CMK (cell line): ENCODE results near the gene AP3B1.
"Not testable (repeated sequence)": the region's sequence is repeated elsewhere in the genome, so short reads cannot be mapped to it uniquely, and the experiment has no call there.

Experiments
- DNase-seq: peaks from one replicate; pipeline ENCODE4 v3.0.0-alpha.2; 2010; ENCODE audit warnings: low read depth

Gene AP3B1

DNA sequence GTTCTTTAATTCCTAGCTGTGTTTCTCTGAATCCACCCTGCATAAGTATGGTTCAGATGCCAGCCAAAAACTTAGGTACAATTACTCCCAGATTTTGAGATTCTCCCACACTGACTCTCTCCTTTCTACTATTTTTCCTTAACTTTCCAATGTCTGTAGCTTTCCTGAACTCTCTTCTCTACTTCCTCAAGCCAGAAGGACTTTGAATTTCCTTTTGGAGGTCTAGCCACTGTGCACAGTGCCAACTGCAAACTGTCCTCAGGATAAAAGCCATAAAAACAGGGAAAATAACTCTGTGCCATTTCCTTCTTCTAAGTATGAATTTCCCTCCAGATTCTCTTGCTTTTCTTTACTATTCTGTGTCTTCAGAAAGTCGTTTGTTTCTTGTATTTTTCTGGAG is 157.2 kb downstream of the AP3B1 start:
- no peak for DNase-seq

GRCh38 chr5:78133423-78133822 is 161.1 kb downstream of the AP3B1 start:
- no peak for DNase-seq

GRCh38 chr5:78132507-78132906 is 162.0 kb downstream of the AP3B1 start:
- DNase-seq, result no peak

- DNase-seq, result no peak
Measured at GRCh38 chr5:78129597-78129996, 164.9 kb downstream of the AP3B1 start.

DNA sequence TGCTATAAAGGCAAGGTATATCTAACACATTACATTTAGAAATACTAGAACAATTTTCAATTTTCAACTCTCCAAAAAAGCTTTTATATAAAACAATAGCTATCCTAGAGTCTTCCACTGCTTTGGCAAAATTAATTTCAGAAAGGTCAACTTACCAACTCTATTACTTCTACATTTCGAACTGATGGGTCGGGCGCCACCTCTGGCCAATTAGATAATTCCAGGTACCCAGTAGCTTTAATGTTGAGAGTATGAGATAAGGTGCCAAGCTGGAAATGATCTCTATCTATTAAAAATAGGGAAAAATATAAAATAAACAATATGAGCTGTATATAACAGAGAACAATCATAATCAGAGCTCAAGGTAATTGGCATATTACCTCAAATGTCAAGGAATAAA is 166.6 kb downstream of the AP3B1 start:
- no peak for DNase-seq

DNA sequence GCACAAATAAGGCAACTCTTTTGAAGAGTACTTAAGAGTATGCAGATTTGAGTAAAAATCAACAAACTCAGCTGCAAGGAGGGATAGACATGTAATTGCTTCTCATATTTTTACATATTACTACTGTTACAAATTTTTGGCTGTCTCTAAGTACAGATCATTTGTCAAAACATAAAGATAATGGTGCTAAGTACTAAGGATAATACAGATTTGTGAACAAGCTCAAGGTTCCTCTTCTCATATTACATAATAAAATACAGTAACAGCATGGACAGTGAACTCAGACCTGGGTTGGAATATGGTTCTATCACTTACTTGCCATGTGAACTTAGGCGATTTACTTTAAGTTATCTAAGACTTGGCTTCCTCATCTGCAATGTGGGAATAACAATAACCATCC is 168.0 kb downstream of the AP3B1 start:
- DNase-seq, result no peak

DNA sequence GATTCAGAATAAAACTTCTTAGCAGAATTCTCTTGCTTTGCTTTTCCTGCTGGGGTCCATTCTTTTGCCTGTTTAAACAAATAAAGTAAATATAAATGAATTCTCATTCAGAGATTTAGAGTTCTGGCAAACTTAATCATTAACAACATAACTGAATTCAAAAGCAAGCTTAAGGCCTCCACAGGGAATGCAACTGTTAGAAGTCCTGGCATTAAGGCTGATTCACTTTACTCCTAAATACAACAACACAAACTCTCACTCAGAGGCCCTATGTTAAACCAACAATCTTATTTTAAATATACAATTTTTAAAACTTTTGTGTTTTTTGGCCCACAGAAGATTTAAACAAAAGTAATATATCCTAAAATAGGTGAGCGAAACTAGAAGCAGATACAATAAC is 178.3 kb downstream of the AP3B1 start:
- DNase-seq, result no peak

- no peak for DNase-seq
Measured at GRCh38 chr5:78113689-78114264, 180.7 kb downstream of the AP3B1 start.

- DNase-seq, result no peak
Measured at GRCh38 chr5:78112931-78113330, 181.6 kb downstream of the AP3B1 start.

- no peak for DNase-seq
Measured at GRCh38 chr5:78109891-78110324, 184.6 kb downstream of the AP3B1 start.

- no peak for DNase-seq
Measured at GRCh38 chr5:78108564-78108963, 185.9 kb downstream of the AP3B1 start.

DNA sequence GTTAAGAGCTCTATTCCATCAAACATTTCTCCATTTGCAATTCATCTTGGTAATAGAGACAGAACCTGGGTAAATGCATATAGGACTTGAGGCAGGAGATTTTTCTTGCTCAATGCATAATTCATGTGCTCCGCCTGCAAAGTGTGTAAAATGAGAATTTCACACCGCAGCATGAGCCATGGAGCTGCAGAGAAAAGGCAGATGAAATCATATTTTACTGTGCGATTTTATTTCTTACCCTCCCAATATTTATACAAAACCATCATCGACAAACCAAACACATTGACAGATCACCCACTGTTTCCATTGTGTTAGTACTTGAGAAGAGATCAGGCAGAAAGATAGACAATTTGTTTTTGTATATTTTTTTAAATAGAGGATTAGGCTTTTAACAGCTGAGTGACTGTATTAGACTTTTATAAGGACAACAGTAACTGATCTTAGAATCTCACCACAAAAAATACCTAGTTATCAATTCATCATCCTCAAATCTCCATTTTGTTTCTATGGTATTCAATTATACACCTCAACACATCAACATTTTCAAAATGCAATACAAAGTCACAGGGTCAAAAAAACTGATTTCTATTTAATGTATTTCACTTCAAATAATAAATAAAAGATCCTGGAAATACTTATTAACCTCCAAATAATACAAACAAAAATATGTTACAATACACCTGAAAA is 191.1 kb downstream of the AP3B1 start:
- no peak for DNase-seq

- DNase-seq, result no peak
Measured at GRCh38 chr5:78102500-78102899, 192.0 kb downstream of the AP3B1 start.

- DNase-seq, result no peak
Measured at GRCh38 chr5:78095125-78095524, 199.4 kb downstream of the AP3B1 start.

GRCh38 chr5:78090002-78090401 is 204.5 kb downstream of the AP3B1 start:
- no peak for DNase-seq

GRCh38 chr5:78078858-78079257 is 215.6 kb downstream of the AP3B1 start:
- no peak for DNase-seq

DNA sequence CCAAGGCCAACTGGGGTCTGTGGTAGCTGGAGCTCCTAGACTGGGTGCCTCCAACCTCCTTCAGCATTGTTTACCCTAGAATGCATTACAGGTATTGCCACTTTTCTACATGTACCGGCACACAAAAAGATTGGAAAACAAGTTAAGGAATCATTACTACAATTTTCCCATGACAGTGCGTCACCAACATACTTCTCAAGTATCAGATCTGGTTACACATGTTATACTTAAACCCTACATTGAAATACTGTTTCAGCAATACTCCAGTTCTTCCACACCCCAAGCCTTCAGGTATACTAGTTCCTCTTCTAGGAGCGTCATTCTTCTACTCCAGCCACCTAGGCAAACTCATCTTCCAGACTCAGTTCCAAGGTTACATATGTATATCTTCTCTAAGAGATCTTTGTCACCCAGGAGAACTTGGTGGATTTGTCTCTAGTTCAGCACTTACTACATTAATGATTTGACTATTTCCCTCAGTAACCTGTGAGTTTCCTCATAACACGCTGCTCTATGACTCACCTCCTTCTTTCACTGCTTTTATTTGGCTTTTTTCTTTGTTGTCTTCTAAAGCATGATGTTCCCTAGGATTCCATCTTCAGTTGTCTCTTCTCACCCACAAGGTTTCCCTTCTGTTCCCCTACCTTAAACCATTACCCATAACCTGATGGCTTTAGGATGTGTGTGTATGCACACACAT is 217.0 kb downstream of the AP3B1 start:
- no peak for DNase-seq

DNA sequence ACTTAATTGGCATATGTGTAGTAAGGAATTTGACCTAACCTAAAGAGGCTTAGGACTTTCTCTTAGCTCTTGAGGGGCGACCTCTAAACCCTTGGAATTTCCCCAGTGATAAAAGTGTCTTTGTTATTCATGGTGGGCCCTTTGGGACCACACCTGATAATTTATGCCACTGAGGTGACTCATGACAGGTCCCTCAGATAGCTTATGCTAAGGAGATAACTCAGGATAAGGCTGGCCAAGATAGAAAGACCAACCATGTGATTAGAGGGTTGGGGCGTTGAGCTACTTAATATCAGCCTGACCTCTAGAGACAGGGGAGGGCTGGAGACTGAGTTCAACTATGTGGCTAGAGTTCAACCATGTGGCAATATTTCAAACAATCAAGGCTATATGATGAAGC is 218.1 kb downstream of the AP3B1 start:
- no peak for DNase-seq

GRCh38 chr5:78075301-78075700 is 219.2 kb downstream of the AP3B1 start:
- DNase-seq, result no peak

GRCh38 chr5:78070691-78071090 is 223.8 kb downstream of the AP3B1 start:
- not testable (repeated sequence) for DNase-seq

- DNase-seq, result not testable (repeated sequence)
Measured at GRCh38 chr5:78067581-78067980, 226.9 kb downstream of the AP3B1 start.

DNA sequence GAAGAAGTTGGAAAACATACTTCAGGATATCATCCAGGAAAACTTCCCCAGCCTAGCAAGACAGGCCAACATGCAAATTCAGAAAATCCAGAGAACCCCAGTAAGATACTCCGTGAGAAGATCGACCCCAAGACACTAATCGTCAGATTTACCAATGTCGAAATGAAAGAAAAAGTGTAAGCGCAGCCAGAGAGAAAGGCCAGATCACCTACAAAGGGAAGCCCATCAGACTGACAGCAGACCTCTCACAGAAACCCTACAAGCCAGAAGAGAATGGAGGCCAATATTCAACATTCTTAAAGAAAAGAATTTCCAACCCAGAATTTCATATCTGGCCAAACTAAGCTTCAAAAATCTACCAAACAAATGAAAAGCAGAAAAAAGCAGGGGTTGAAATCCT is 227.8 kb downstream of the AP3B1 start:
- not testable (repeated sequence) for DNase-seq

GRCh38 chr5:78065663-78066062 is 228.8 kb downstream of the AP3B1 start:
- no peak for DNase-seq
